HG03575 (cell line): ENCODE data around the gene CCDC9B.

Experiments
- ATAC-seq: cut with Tn5 transposase; IDR thresholded peaks from one replicate; pipeline ENCODE4 v1.9.1; 2021; ENCODE audit not compliant: unreplicated experiment, insufficient number of reproducible peaks, low FRiP score; ENCODE audit errors: extremely low read depth

CCDC9B gene

GRCh38 chr15:40340740-40341400 is at the start of gene CCDC9B:
Gene CCDC9B, minus strand, starts transcription at chr15:40340939. Its CDS starts 120 bp downstream, at chr15:40340819.
- ATAC-seq: no peak

DNA sequence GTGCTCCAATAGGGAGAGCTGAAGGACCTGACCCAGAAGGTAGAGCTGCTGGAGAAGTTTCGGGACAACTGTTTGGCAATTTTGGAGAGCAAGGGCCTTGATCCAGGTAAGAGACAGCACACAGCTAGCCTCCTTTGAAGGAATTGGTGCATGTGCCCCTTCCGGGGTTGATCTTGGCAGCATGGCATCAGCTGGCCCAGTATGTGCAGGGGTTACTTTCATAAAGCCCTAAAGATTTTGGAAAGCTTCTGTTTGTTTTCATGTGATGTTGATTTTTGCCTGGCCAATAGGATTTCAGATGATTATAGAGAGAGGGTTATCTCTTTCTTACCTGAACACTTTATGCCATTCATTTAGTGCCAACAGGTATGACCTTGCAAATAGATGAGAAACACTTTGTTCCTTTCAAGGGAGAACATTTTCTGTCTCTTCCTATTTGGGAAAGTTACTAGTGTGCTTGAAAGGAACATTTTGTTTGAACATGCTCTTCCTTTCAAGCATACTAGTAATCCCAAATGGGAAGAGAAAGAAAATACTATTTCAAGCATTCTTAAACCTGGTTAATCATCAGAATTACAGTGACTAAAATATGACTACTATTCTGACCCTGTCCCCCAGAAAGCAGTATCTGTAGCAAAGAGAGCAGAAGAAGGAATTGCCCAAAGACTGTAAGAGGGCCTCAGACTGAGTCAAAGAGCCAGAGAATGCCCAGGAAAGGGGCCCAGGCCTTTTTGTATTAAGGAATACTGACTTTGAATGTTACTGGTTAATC is 49.3 kb upstream of the CCDC9B start:
- ATAC-seq: no peak

- ATAC-seq: no peak
These were observed 48.4 kb upstream of the CCDC9B start for GRCh38 chr15:40388941-40389823.

- ATAC-seq: no peak
These were observed 45.7 kb upstream of the CCDC9B start for GRCh38 chr15:40386480-40386879.

DNA sequence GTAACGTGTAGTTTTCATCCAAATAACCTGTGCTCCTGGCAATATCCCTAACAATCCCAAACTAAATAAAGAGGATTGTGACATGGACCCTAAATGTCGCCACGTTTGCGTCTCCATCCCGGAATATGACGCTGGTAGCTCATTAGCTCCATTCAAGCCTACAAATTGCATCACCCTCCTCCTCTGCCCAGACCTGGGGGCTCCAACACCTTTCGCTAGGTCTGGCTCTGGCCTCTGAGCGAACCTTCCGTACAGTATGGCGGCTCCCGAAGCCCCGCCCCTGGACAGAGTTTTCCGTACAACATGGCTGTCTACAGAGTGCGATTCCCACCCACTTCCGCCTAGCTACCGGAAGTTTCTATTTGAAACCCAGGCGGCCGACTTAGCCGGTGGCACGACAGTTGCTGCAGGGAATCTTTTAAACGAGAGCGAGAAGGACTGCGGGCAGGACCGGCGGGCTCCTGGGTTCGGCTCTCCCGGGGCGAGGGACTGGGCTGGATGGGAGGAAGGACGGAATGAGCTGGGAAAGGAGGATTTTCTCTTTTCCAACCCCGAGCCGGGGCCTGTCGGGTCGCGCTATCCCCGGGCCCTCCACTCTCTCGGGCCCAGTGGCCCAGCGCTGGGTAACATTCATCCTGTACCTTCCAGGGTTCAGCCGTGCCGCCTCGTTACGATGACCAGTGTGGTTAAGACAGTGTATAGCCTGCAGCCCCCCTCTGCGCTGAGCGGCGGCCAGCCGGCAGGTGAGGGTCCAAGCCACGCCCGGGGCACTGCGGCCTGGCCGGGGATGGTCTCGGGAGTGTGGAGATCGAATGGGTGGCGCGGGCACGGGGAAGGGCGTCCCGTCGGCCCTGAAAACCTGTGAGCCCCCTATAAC is 42.1 kb upstream of the CCDC9B start, which contains the start of gene KNSTRN:
Gene KNSTRN (plus strand): TSS at position 142 of the 877 bp plus-strand sequence. CDS start 115 bp downstream, at position 257.
- ATAC-seq: no peak

DNA sequence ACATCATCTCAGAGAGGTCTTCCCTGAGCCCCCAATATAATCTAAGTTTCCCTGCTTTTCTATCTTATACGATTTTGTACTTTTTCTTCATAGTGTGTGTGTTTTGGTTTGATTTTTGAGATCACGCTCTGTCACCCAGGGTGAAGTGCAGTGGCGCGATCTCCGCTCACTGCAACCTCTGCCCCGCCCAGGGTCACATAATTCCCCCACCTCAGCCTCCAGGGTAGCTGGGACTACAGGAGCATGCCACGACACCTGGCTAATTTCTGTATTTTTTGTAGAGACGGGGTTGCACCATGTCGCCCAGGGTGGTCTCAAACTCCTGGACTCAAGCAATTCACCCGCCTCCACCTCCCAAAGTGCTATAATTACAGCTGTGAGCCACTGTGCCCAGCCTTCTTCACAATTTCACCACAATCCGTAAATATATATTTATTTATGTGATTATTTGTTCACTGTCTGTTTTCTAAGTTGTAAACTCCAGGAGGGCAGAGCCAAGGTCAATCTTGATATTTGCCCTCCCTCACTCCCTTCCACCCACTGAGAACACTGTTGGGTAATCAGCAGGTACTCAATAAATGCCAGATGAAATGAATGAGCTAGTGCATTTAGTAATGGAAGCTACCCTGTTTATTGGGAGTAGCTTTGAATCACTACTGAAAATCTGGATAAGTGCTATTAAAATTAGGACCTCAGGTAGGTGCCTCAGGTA is 41.2 kb upstream of the CCDC9B start:
- no peak for ATAC-seq

DNA sequence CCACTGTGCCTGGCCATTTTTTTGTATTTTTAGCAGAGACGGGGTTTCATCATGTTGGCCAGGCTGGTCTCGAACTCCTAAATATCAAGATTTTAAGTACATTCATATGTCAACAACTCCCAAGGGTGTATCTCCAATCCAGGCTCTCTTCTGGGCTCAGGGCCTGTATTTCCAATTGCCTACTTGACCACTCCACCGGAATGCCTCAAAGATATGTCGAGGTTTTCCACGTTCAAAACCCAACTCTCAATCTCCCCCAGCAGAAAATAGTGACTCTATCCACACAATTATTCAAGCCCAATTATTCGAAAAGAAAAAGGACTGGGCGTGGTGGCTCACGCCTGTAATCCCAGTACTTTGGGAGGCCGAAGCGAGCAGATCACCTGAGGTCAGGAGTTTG is 39.9 kb upstream of the CCDC9B start:
- no peak for ATAC-seq

DNA sequence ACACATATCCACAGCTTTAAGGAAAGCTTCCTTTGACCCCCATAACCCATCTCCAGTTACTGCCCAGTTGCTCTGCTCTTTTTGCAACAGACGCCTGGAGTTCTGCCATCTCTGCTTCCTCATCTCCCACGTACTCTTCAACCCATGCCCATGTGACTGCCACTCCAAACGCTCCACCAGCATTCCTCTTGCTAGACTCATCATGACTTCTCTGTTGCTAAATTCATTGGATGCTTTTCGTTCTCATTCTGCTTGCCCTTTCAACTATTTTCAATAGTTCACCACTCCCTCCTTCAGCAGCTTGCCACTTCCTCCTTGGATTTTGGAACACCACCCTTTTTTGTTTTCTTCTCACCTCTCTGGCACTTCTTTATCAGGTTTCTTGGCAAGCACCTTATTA is 39.1 kb upstream of the CCDC9B start:
- no peak for ATAC-seq

DNA sequence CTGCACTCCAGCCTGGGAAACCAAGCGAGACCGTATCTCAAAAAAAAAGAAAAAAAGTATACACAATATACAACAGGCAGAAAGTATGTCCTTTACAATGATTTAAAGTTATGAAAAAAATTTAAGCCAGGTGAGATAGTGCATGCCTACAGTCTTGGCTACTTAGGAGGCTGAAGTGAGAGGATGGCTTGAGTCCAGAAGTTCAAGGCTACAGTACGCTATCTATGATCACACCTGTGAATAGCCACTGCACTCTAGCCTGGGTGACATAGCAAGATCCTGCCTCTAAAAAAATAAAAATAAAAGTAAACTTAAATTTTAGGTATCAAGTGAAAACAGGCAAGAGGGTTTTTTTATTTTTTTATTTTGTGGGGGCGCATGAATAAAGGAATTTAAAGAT is 38.6 kb upstream of the CCDC9B start:
- ATAC-seq: no peak

GRCh38 chr15:40377606-40378005 is 36.9 kb upstream of the CCDC9B start:
- no peak for ATAC-seq

GRCh38 chr15:40372981-40373380 is 32.2 kb upstream of the CCDC9B start:
- no peak for ATAC-seq

- ATAC-seq: no peak
These were observed 29.2 kb upstream of the CCDC9B start for GRCh38 chr15:40369971-40370370.

DNA sequence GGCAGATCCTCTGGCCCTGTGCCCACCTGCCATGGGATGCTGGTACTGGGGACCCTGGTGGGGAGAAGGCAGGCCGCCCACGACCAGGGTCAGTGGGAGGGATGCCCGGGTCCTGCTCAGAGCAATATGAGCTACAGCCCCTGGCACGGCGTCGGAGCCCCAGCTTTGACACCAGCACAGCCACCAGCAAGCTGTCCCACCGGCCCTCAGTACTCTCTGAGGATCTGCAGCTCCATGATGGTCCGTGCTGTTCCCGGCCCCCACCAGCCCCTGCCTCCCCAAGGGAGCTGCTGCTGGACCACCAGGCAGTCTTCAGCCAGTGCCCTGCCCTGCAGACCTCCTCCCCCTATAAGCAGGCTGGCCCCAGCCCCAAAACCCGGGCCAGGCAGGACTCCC is 28.7 kb upstream of the CCDC9B start:
- ATAC-seq: no peak

GRCh38 chr15:40368719-40369473 is 28.2 kb upstream of the CCDC9B start:
- no peak for ATAC-seq

GRCh38 chr15:40367686-40368611 is 27.2 kb upstream of the CCDC9B start:
- no peak for ATAC-seq

GRCh38 chr15:40367371-40367685 is 26.6 kb upstream of the CCDC9B start:
- no peak for ATAC-seq
